Ovary (tissue), 3 donors: Measurements from ENCODE around the gene LGALS3BP.

Experiments
- POLR2A ChIP-seq: fragments of 450-650 bp; IDR thresholded peaks from one replicate; pipeline ENCODE4 v1.6.1; 2017; ENCODE audit warnings: antibody characterized with exemption, mild to moderate bottlenecking, moderate library complexity
- TF ChIP-seq, protein P1 (sequence below), 3 donors: fragments of 450-650 bp in 2 of 3; fragments of 200-600 bp in 1 of 3; IDR thresholded peaks; one replicate each; pipeline versions ENCODE4 v1.5.1 to v1.8.0; 2016 to 2022; ENCODE audit warnings: antibody characterized with exemption in 3 of 3, mild to moderate bottlenecking in 1 of 3
- donor health status: DM: no; HTN: no; CAD: no.

DNA sequence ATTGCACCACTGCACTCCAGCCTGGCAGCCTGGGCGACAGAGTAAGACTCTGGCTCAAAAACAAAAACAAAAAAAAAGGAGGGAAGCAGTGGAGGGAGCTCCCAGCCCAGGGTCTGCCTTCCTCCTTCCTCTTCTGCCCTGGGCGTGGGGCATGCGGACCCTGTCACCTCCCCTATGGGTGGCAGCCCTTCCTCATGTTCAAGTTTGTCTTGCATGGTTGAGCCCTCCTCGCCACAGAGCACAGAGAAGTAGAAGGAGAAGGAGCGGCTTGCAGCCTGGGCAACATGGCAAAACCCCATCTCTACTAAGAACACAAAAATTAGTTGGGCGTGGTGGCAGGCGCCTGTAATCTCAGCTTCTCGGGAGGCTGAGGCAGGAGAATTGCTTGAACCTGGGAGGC is 33.1 kb downstream of the LGALS3BP start:
- TF ChIP-seq, protein P1, sequence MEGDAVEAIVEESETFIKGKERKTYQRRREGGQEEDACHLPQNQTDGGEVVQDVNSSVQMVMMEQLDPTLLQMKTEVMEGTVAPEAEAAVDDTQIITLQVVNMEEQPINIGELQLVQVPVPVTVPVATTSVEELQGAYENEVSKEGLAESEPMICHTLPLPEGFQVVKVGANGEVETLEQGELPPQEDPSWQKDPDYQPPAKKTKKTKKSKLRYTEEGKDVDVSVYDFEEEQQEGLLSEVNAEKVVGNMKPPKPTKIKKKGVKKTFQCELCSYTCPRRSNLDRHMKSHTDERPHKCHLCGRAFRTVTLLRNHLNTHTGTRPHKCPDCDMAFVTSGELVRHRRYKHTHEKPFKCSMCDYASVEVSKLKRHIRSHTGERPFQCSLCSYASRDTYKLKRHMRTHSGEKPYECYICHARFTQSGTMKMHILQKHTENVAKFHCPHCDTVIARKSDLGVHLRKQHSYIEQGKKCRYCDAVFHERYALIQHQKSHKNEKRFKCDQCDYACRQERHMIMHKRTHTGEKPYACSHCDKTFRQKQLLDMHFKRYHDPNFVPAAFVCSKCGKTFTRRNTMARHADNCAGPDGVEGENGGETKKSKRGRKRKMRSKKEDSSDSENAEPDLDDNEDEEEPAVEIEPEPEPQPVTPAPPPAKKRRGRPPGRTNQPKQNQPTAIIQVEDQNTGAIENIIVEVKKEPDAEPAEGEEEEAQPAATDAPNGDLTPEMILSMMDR (IDR thresholded peaks at IDR 0.05), result no peak
- TF ChIP-seq POLR2A, result no peak
